HEK293T (cell line): Measurements from ENCODE around the gene TSEN2.

Source experiments
- CTBP1 ChIP-seq: fragments of 450-650 bp; IDR thresholded peaks from 2 replicates; pipeline ENCODE4 v1.6.1; 2016; ENCODE audit warnings: borderline replicate concordance
- SP1 ChIP-seq: fragments of 450-650 bp; IDR thresholded peaks from 2 replicates; pipeline ENCODE4 v1.6.1; 2017

GRCh38 chr3:12541625-12542024 is 57.3 kb downstream of the TSEN2 start:
- TF ChIP-seq CTBP1 (no peak), SP1 (no peak)
